Endodermal cell (in vitro differentiated cells): ENCODE data around the gene LTF. TPM values are rescaled to one million over a fixed set of nuclear protein-coding genes. Genes with fewer than 3 reads are reported as not detected.

Source experiments
- DNase-seq: peaks from one replicate; pipeline ENCODE4 v3.0.0-alpha.2; 2017
- H3K27ac ChIP-seq: 2 replicates; pipeline ENCODE4 v1.5.1; 2013; ENCODE audit warnings: mild to moderate bottlenecking, low read depth, low read length, moderate library complexity
- H3K27me3 ChIP-seq: 2 replicates; pipeline ENCODE4 v1.6.1; 2013; ENCODE audit warnings: mild to moderate bottlenecking, low read length, moderate library complexity; ENCODE audit not compliant: insufficient read depth, control insufficient read depth, poor library complexity, severe bottlenecking
- H3K36me3 ChIP-seq: 2 replicates; pipeline ENCODE4 v1.7.0; 2013; ENCODE audit warnings: mild to moderate bottlenecking, low read length, moderate library complexity; ENCODE audit not compliant: control insufficient read depth, insufficient read depth
- H3K4me1 ChIP-seq: one replicate; pipeline ENCODE4 v1.7.0; 2013; ENCODE audit warnings: low read length; ENCODE audit not compliant: control insufficient read depth, insufficient read depth
- H3K4me3 ChIP-seq: 2 replicates; pipeline ENCODE4 v1.5.1; 2013; ENCODE audit warnings: mild to moderate bottlenecking, low read length, moderate library complexity
- H3K9ac ChIP-seq: 2 replicates; pipeline ENCODE4 v1.6.1; 2013; ENCODE audit warnings: mild to moderate bottlenecking, low read length, moderate library complexity; ENCODE audit not compliant: poor library complexity, severe bottlenecking; ENCODE audit errors: extremely low read depth
- H3K9me3 ChIP-seq: 2 replicates; pipeline ENCODE4 v1.6.1; 2013; ENCODE audit warnings: mild to moderate bottlenecking, low read length, moderate library complexity; ENCODE audit not compliant: control insufficient read depth
- H3K27ac Mint-ChIP-seq: 2 replicates; pipeline ENCODE4 v1.8.0; 2020; ENCODE audit warnings: mixed read lengths
- H3K27me3 Mint-ChIP-seq: 2 replicates; pipeline ENCODE4 v1.8.0; 2021; ENCODE audit warnings: mild to moderate bottlenecking, mixed read lengths; ENCODE audit not compliant: insufficient read depth
- H3K36me3 Mint-ChIP-seq: 2 replicates; pipeline ENCODE4 v1.8.0; 2020; ENCODE audit warnings: low read depth, mixed read lengths
- H3K4me1 Mint-ChIP-seq: 2 replicates; pipeline ENCODE4 v1.8.0; 2020; ENCODE audit warnings: mixed read lengths
- H3K4me3 Mint-ChIP-seq: 2 replicates; pipeline ENCODE4 v1.8.0; 2020; ENCODE audit warnings: mild to moderate bottlenecking, moderate library complexity, mixed read lengths
- H3K9me3 Mint-ChIP-seq: 2 replicates; pipeline ENCODE4 v1.8.0; 2020; ENCODE audit warnings: mild to moderate bottlenecking, mixed read lengths
- WGBS, 2 experiments: methylation state at CpG; one replicate each; pipeline versions ENCODE4 v1.1.5 to v1.1.7; 2013; ENCODE audit warnings: missing lambda C conversion rate in 2 of 2, mixed read lengths in 1 of 2; ENCODE audit not compliant: insufficient coverage in 1 of 2, insufficient read length in 1 of 2; 5-methylcytosine and 5-hydroxymethylcytosine counted together
- total RNA-seq, 2 donors: library from RNA; stranded (reverse); fragmentation: NEBNext Ultra II Directional in 1 of 2; extraction: Animal tissue kit (Norgen Biotek cat#: 25700) in 1 of 2; gene quantifications; 2 replicates in 1 of 2; 3 replicates in 1 of 2; pipeline ENCODE4 v1.2.1, GENCODE V29; 2021
- TF ChIP-seq, protein P1 (sequence below): fragments of 200-600 bp; sonication (generic); conservative IDR thresholded peaks from 2 replicates; pipeline ENCODE4 v1.5.0; 2021; ENCODE audit warnings: antibody characterized with exemption, mild to moderate bottlenecking

LTF gene
- total RNA-seq, 2 donors from 2014 or later: 0.24 to 0.31 TPM

DNA sequence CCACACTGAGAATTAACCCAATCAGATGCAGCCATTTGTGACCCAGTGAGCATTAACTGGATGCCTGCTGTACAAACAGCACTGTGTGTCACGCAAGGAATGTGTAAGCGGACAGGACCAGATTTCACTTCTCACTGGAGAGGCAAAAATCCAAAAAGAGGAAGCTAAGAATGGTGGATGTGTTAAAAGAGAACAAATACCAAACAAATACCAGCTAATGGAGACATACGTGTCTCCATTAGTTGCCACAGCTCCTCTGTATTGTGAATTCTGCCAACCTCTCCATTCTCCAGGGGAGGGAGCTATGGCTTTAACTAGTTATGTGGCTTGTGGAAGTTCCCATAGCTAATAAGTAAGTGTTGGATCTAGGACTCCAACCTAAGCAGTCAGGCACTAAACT is 2.6 kb downstream of the LTF start:
- Mint-ChIP-seq H3K27ac (no peak overlapping the region), H3K4me1 (no peaks in the 10 kb centered on the region), H3K36me3 (no peaks in the 10 kb centered on the region), H3K4me3 (no peak overlapping the region), H3K9me3 (peaks cover 8% of the 10 kb centered on the region), H3K27me3 (peaks cover 51% of the 10 kb centered on the region)
- H3K27ac ChIP-seq: no peak overlapping the region
- H3K4me1 ChIP-seq: no peaks in the 10 kb centered on the region
- peaks cover 9% of the 10 kb centered on the region for H3K9me3 ChIP-seq
- H3K36me3 ChIP-seq: no peaks in the 10 kb centered on the region
- no peak overlapping the region for H3K9ac ChIP-seq
- 91 to 100% methylated on average over 2 to 3 of the region's 3 CpGs for WGBS, 2 experiments
- H3K4me3 ChIP-seq: no peak overlapping the region
- peak; percentile 47 for DNase-seq
- no peaks in the 10 kb centered on the region for H3K27me3 ChIP-seq
- TF ChIP-seq, protein P1, sequence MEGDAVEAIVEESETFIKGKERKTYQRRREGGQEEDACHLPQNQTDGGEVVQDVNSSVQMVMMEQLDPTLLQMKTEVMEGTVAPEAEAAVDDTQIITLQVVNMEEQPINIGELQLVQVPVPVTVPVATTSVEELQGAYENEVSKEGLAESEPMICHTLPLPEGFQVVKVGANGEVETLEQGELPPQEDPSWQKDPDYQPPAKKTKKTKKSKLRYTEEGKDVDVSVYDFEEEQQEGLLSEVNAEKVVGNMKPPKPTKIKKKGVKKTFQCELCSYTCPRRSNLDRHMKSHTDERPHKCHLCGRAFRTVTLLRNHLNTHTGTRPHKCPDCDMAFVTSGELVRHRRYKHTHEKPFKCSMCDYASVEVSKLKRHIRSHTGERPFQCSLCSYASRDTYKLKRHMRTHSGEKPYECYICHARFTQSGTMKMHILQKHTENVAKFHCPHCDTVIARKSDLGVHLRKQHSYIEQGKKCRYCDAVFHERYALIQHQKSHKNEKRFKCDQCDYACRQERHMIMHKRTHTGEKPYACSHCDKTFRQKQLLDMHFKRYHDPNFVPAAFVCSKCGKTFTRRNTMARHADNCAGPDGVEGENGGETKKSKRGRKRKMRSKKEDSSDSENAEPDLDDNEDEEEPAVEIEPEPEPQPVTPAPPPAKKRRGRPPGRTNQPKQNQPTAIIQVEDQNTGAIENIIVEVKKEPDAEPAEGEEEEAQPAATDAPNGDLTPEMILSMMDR: peak; percentile 57

GRCh38 chr3:46460051-46460450 is 4.7 kb downstream of the LTF start:
- H3K9ac ChIP-seq: no peak overlapping the region
- no peaks in the 10 kb centered on the region for H3K4me1 ChIP-seq
- no peaks in the 10 kb centered on the region for H3K27me3 ChIP-seq
- Mint-ChIP-seq H3K36me3 (no peaks in the 10 kb centered on the region), H3K9me3 (peaks cover 8% of the 10 kb centered on the region), H3K27me3 (peaks cover 32% of the 10 kb centered on the region), H3K4me3 (no peak overlapping the region), H3K4me1 (no peaks in the 10 kb centered on the region), H3K27ac (no peak overlapping the region)
- H3K9me3 ChIP-seq: peaks cover 9% of the 10 kb centered on the region
- H3K36me3 ChIP-seq: no peaks in the 10 kb centered on the region
- TF ChIP-seq, protein P1: no peak
- peak; percentile 3 for DNase-seq
- 50 to 78% methylated on average over 1 to 3 of the region's 3 CpGs for WGBS, 2 experiments
- H3K4me3 ChIP-seq: no peak overlapping the region
- no peak overlapping the region for H3K27ac ChIP-seq

DNA sequence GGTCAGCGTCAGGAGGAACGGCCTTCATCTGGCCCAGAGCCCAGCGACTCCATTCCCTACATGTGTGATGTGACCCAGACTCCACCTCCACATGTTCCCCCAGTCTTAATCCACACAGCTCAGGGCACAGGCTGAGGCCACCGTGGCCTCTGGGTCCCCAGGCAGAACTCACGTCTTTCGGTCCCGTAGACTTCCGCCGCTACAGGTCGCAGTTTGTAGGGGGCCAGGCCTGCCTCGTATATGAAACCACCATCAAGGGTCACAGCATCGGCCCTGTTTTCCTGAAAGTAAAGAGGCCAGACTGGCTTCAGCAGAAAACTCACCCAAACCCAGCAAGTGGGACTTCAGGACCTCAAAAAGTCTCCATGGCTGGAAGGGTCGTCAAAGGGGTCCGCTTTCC is 8.6 kb downstream of the LTF start:
- 89 to 92% methylated on average over 6 to 14 of the region's 14 CpGs for WGBS, 2 experiments
- H3K27ac Mint-ChIP-seq: no peak overlapping the region
- H3K27ac ChIP-seq: no peak overlapping the region
- H3K36me3 Mint-ChIP-seq: no peaks in the 10 kb centered on the region
- H3K9me3 Mint-ChIP-seq: peaks cover 7% of the 10 kb centered on the region
- no peaks in the 10 kb centered on the region for H3K4me1 ChIP-seq
- TF ChIP-seq, protein P1: no peak
- H3K4me1 Mint-ChIP-seq: no peaks in the 10 kb centered on the region
- peaks cover 8% of the 10 kb centered on the region for H3K27me3 Mint-ChIP-seq
- peaks cover 7% of the 10 kb centered on the region for H3K9me3 ChIP-seq
- no peak overlapping the region for H3K4me3 Mint-ChIP-seq
- no peaks in the 10 kb centered on the region for H3K36me3 ChIP-seq
- H3K4me3 ChIP-seq: no peak overlapping the region
- H3K9ac ChIP-seq: no peak overlapping the region
- DNase-seq: peak; percentile 27
- H3K27me3 ChIP-seq: no peaks in the 10 kb centered on the region
